CD4-positive, alpha-beta T cell (primary cell): ENCODE data around the gene SERPINA6. TPM values are rescaled to one million over a fixed set of nuclear protein-coding genes. Genes with fewer than 3 reads are reported as not detected.
"Not testable (repeated sequence)": the region's sequence is repeated elsewhere in the genome, so short reads cannot be mapped to it uniquely, and the experiment has no call there.

Source experiments
- ATAC-seq: fragments of 200-7000 bp; cut with Tn5 transposase; one replicate; pipeline ENCODE4 v1.10.0; 2022; ENCODE audit warnings: mild to moderate bottlenecking; ENCODE audit not compliant: poor library complexity
- CTCF ChIA-PET: fragments of 350-600 bp; sonication (Branson Sonifier 250); formaldehyde crosslinking; loops from one replicate; lab custom pipeline; 2021; ENCODE audit warnings: antibody characterized with exemption, inconsistent platforms; lab: Charles Lee
- POLR2A ChIA-PET: fragments of 350-600 bp; sonication (Branson Sonifier 250); formaldehyde crosslinking; loops from one replicate; lab custom pipeline; 2021; ENCODE audit warnings: antibody characterized with exemption, inconsistent platforms; lab: Charles Lee
- DNase-seq, 14 experiments: peaks; one replicate each; pipeline ENCODE4 v3.0.0-alpha.2; 2013 to 2020; ENCODE audit warnings: mixed read lengths in 2 of 14
- H3K27ac ChIP-seq, 2 donors: one replicate each; pipeline versions ENCODE4 v1.5.1 to v1.7.0; 2013; ENCODE audit warnings: low read length in 2 of 2, low read depth in 1 of 2, mild to moderate bottlenecking in 1 of 2
- H3K27me3 ChIP-seq, 2 experiments: 1 replicate in 1 of 2; 2 replicates in 1 of 2; pipeline versions ENCODE4 v1.6.1 to v1.7.0; 2013; ENCODE audit warnings: low read length in 2 of 2, control low read depth in 1 of 2, mild to moderate bottlenecking in 1 of 2, moderate library complexity in 1 of 2; ENCODE audit not compliant: insufficient read depth in 2 of 2, control insufficient read depth in 1 of 2
- H3K36me3 ChIP-seq: one replicate; pipeline ENCODE4 v1.6.1; 2013; ENCODE audit warnings: low read length, control low read depth; ENCODE audit not compliant: insufficient read depth
- H3K4me1 ChIP-seq: one replicate; pipeline ENCODE4 v1.6.1; 2013; ENCODE audit warnings: low read length, control low read depth; ENCODE audit not compliant: insufficient read depth
- H3K4me3 ChIP-seq: one replicate; pipeline ENCODE4 v1.5.1; 2013; ENCODE audit warnings: mild to moderate bottlenecking, low read length, moderate library complexity
- H3K9me3 ChIP-seq, 2 experiments: 1 replicate in 1 of 2; 2 replicates in 1 of 2; pipeline versions ENCODE4 v1.6.1 to v1.7.0; 2013; ENCODE audit warnings: low read length in 2 of 2, mild to moderate bottlenecking in 2 of 2, control low read depth in 1 of 2, moderate library complexity in 1 of 2; ENCODE audit not compliant: control insufficient read depth in 1 of 2, insufficient read depth in 1 of 2
- H3K27ac Mint-ChIP-seq: one replicate; pipeline ENCODE4 v1.8.0; 2020; ENCODE audit warnings: mixed read lengths
- H3K27me3 Mint-ChIP-seq: one replicate; pipeline ENCODE4 v1.8.0; 2021; ENCODE audit warnings: mixed read lengths
- H3K36me3 Mint-ChIP-seq: one replicate; pipeline ENCODE4 v1.8.0; 2021; ENCODE audit warnings: low read depth, mixed read lengths
- H3K4me1 Mint-ChIP-seq: one replicate; pipeline ENCODE4 v1.8.0; 2021; ENCODE audit warnings: low read depth, mixed read lengths
- H3K4me3 Mint-ChIP-seq: one replicate; pipeline ENCODE4 v1.8.0; 2020; ENCODE audit warnings: mild to moderate bottlenecking, mixed read lengths
- H3K9me3 Mint-ChIP-seq: one replicate; pipeline ENCODE4 v1.8.0; 2020; ENCODE audit warnings: mixed read lengths
- intact Hi-C, 2 experiments: fragments of 100-400 bp; cut with DNase I in 1 of 2; cut with micrococcal nuclease in 1 of 2; formaldehyde crosslinking; loops; one replicate each; pipeline versions ENCODE4 v1.15.1 to v1.9.0; 2023 to 2025; cut with DNase I, micrococcal nuclease
- total RNA-seq, 174 experiments: library from RNA in 2 of 174; stranded (reverse) in 2 of 174; gene quantifications; one replicate each; pipeline ENCODE4 v1.2.3 and lab custom pipeline; 2021 to 2026
- TF ChIP-seq, protein P1 (sequence below): fragments of 200-600 bp; IDR thresholded peaks from one replicate; pipeline ENCODE4 v1.8.0; 2022; ENCODE audit warnings: antibody characterized with exemption, mild to moderate bottlenecking

SERPINA6 gene
- total RNA-seq, 2 experiments from 2014 or later, result not detected

DNA sequence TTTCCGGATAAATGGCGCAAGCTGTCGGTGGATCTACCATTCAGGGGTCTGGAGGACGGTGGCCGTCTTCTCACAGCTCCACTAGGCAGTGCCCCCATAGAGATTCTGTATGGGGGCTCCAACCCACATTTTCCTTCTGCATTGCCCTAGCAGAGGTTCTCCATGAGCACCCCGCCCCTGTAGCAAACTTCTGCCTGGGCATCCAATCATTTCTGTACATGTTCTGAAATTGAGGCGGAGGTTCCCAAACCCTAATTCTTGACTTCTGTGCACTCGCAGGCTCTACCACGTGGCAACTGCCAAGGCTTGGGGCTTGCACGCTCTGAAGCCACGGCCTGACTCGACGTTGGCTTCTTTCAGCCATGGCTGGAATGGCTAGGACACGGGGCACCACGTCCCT lies 25.0 kb downstream of the SERPINA6 start:
- H3K4me3 ChIP-seq, result no peak overlapping the region
- no peaks in the 10 kb centered on the region for H3K9me3 ChIP-seq
- no peaks in the 10 kb centered on the region for H3K36me3 Mint-ChIP-seq
- ChIA-PET CTCF (no interaction called here), POLR2A (no interaction called here)
- TF ChIP-seq, protein P1, sequence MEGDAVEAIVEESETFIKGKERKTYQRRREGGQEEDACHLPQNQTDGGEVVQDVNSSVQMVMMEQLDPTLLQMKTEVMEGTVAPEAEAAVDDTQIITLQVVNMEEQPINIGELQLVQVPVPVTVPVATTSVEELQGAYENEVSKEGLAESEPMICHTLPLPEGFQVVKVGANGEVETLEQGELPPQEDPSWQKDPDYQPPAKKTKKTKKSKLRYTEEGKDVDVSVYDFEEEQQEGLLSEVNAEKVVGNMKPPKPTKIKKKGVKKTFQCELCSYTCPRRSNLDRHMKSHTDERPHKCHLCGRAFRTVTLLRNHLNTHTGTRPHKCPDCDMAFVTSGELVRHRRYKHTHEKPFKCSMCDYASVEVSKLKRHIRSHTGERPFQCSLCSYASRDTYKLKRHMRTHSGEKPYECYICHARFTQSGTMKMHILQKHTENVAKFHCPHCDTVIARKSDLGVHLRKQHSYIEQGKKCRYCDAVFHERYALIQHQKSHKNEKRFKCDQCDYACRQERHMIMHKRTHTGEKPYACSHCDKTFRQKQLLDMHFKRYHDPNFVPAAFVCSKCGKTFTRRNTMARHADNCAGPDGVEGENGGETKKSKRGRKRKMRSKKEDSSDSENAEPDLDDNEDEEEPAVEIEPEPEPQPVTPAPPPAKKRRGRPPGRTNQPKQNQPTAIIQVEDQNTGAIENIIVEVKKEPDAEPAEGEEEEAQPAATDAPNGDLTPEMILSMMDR, result no peak
- no peak overlapping the region for H3K4me3 Mint-ChIP-seq
- H3K27me3 Mint-ChIP-seq, result peaks cover 11% of the 10 kb centered on the region
- H3K9me3 Mint-ChIP-seq, result no peaks in the 10 kb centered on the region
- H3K36me3 ChIP-seq, result no peaks in the 10 kb centered on the region
- intact Hi-C loops, result no loop called here
- peaks cover 0 to 2% of the 10 kb centered on the region in 2 experiments for H3K27me3 ChIP-seq
- DNase-seq, result no peak
- no peak overlapping the region for H3K27ac ChIP-seq
- H3K4me1 Mint-ChIP-seq, result no peaks in the 10 kb centered on the region
- no peaks in the 10 kb centered on the region for H3K4me1 ChIP-seq
- H3K27ac Mint-ChIP-seq, result no peak overlapping the region
- ATAC-seq, result no peak

DNA sequence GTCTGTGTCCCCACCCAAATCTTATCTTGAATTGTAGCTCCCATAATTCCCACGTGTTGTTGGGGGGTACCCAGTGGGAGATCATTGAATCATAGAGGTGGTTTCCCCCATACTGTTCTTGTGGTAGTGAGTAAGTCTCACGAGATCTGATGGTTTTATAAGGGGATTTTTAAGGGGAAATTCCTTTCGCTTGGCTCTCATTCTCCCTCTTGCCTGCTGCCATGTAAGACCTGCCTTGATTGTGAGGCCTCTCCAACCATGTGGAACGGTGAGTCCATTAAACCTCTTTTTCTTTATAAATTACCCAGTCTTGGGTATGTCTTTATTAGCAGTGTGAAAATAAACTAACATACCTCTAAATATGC lies 27.0 kb downstream of the SERPINA6 start:
- H3K27me3 ChIP-seq, H3K4me3 ChIP-seq, H3K4me1 ChIP-seq, DNase-seq, H3K27ac Mint-ChIP-seq, ATAC-seq, H3K36me3 Mint-ChIP-seq, H3K9me3 Mint-ChIP-seq, POLR2A ChIA-PET, CTCF ChIA-PET, H3K4me1 Mint-ChIP-seq, H3K4me3 Mint-ChIP-seq, intact Hi-C loops, H3K36me3 ChIP-seq, H3K9me3 ChIP-seq, H3K27ac ChIP-seq: not testable (repeated sequence)
- peaks cover 11% of the 10 kb centered on the region for H3K27me3 Mint-ChIP-seq

DNA sequence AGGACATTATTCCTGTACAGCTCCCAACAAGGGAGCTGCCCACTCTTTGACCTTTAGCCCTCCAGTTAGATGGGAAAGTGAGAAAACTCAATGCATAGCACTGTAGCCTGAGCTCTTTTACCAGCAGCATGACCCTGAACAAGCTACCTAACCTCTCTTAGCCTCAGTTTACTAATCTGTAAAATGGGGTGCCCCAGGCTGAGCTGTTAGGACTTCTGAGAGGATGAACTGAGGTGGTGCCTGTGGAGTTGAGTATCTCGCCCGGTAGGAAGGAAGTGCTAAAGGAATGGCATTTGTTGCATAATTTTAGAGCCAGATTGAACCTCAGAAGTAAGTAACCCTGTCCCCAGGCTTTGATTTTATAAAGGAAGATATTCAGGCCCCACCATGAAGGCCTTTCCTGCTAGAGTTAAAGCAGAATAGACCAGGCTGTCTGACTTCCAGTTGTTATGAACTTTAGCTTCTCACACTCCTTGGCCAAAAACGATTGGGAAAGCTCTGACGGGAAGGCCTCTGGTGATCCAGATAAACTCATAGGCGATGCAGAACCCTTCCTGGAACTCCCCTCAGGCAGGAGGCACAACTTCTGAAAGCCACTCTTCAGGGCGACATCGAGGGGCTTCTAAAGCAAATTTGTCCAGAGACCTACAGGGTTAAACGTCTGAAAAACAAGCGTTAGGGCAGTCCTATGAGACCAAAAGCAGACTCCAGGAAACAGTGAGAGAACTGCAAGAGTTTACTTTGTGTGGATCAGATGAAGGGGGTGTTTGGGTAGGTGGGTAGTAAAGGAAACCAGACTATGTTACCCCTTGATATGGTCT lies 27.6 kb downstream of the SERPINA6 start:
- H3K36me3 Mint-ChIP-seq, result no peaks in the 10 kb centered on the region
- no peaks in the 10 kb centered on the region for H3K4me1 Mint-ChIP-seq
- H3K9me3 ChIP-seq, result peaks cover 0 to 8% of the 10 kb centered on the region in 2 experiments
- no peak overlapping the region for H3K27ac Mint-ChIP-seq
- DNase-seq (no peak), ATAC-seq (no peak)
- peaks cover 11% of the 10 kb centered on the region for H3K27me3 Mint-ChIP-seq
- no peak overlapping the region for H3K4me3 ChIP-seq
- TF ChIP-seq, protein P1, result no peak
- ChIA-PET CTCF (no interaction called here), POLR2A (no interaction called here)
- intact Hi-C loops, result no loop called here
- H3K27ac ChIP-seq, result no peak overlapping the region
- H3K27me3 ChIP-seq, result peaks cover 0 to 2% of the 10 kb centered on the region in 2 experiments
- H3K9me3 Mint-ChIP-seq, result no peaks in the 10 kb centered on the region
- no peaks in the 10 kb centered on the region for H3K4me1 ChIP-seq
- H3K36me3 ChIP-seq, result no peaks in the 10 kb centered on the region
- H3K4me3 Mint-ChIP-seq, result no peak overlapping the region

DNA sequence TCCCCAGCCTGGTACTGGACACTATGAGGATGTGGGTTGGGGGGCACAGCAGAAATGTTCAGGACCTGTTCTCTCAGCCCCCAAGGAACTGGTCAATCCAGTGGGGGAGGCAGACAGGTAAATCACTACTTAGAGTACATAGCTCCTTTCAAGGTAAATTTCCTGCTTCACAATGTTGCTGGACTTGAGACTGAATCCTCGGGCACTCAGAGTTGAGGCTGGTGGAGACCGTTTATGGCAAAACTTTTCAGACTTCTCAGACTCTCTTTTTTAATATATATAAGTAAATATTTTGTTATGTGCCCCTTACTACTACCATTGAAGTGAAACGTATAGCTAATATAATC lies 29.6 kb downstream of the SERPINA6 start:
- TF ChIP-seq, protein P1, result no peak
- no peak for DNase-seq
- Histone ChIP-seq H3K4me3 (no peak overlapping the region), H3K4me1 (no peaks in the 10 kb centered on the region), H3K27me3 (peaks cover 0 to 7% of the 10 kb centered on the region in 2 experiments), H3K27ac (no peak overlapping the region), H3K36me3 (no peaks in the 10 kb centered on the region), H3K9me3 (peaks cover 0 to 8% of the 10 kb centered on the region in 2 experiments)
- intact Hi-C loops, result no loop called here
- ChIA-PET POLR2A (no interaction called here), CTCF (no interaction called here)
- ATAC-seq, result no peak
- no peak overlapping the region for H3K4me3 Mint-ChIP-seq
- H3K27me3 Mint-ChIP-seq, result peaks cover 11% of the 10 kb centered on the region
- H3K4me1 Mint-ChIP-seq, result no peaks in the 10 kb centered on the region
- no peaks in the 10 kb centered on the region for H3K36me3 Mint-ChIP-seq
- no peak overlapping the region for H3K27ac Mint-ChIP-seq
- no peaks in the 10 kb centered on the region for H3K9me3 Mint-ChIP-seq
